GM12878 (cell line): Measurements from ENCODE around the gene SNX12. TPM values are rescaled to one million over a fixed set of nuclear protein-coding genes. Genes with fewer than 3 reads are reported as not detected.
A peak's percentile ranks its signal among the peaks of the same experiment; 100 is the strongest.

Source experiments
- ATAC-seq: fragments of 200-7000 bp; cut with Tn5 transposase; 3 replicates; pipeline ENCODE4 v1.9.1; 2020; ENCODE audit warnings: mild to moderate bottlenecking, moderate library complexity
- BruUV-seq: library from RNA; stranded (reverse); fragments of 400-500 nt; replicated peaks from 2 replicates; lab custom pipeline; 2021; lab: Mats Ljungman, UMichigan
- CTCF ChIA-PET: fragments of 300-600 bp; sonication (Branson Sonifier 250); formaldehyde crosslinking; extraction: SDS; loops from one replicate; lab custom pipeline; 2021; ENCODE audit warnings: inconsistent platforms; lab: Yijun Ruan, JAX
- POLR2A ChIA-PET: fragments of 350-600 bp; formaldehyde crosslinking; extraction: SDS; loops from one replicate; lab custom pipeline; 2021; ENCODE audit warnings: inconsistent platforms; lab: Charles Lee
- RAD21 ChIA-PET: fragments of 300-600 bp; sonication (Branson Sonifier 250); formaldehyde crosslinking; loops from one replicate; lab custom pipeline; 2023; ENCODE audit warnings: antibody characterized with exemption; ENCODE audit not compliant: unreplicated experiment; lab: Charles Lee
- SMC1A ChIA-PET: fragments of 300-600 bp; sonication (Branson Sonifier 250); formaldehyde crosslinking; loops from one replicate; lab custom pipeline; 2023; ENCODE audit not compliant: unreplicated experiment, uncharacterized antibody; lab: Charles Lee
- DNase-seq: peaks from one replicate; pipeline ENCODE4 v3.0.0-alpha.2; 2011; ENCODE audit warnings: low read depth, low spot score
- FAIRE-seq: peaks from 3 replicates; lab custom pipeline; 2011; peaks lifted over from hg19 to GRCh38; lab: Jason Lieb, UNC
- H2AFZ ChIP-seq: 2 replicates; pipeline ENCODE4 v1.6.0; 2011; ENCODE audit warnings: low read depth, low read length, control low read depth; ENCODE audit not compliant: control insufficient read depth
- H3K27ac ChIP-seq: 2 replicates; pipeline ENCODE4 v1.5.1; 2011; ENCODE audit warnings: control low read depth; ENCODE audit not compliant: control insufficient read depth, insufficient read depth
- H3K27me3 ChIP-seq, 2 experiments: replicated peaks in 1 of 2; 2 replicates each; pipeline versions ENCODE4 v1.6.0 to v1.6.1; 2011; ENCODE audit warnings: low read length in 1 of 2; ENCODE audit not compliant: control insufficient read depth in 2 of 2, insufficient read depth in 2 of 2
- H3K36me3 ChIP-seq, 2 experiments: 2 replicates each; pipeline ENCODE4 v1.5.1; 2011; ENCODE audit warnings: low read length in 1 of 2; ENCODE audit not compliant: control insufficient read depth in 2 of 2, insufficient read depth in 2 of 2
- H3K4me1 ChIP-seq: 2 replicates; pipeline ENCODE4 v1.6.1; 2011; ENCODE audit warnings: mild to moderate bottlenecking, low read length, moderate library complexity, mixed read lengths; ENCODE audit not compliant: control insufficient read depth, insufficient read depth
- H3K4me2 ChIP-seq: 2 replicates; pipeline ENCODE4 v1.6.0; 2011; ENCODE audit warnings: control low read depth; ENCODE audit not compliant: control insufficient read depth, insufficient read depth
- H3K4me3 ChIP-seq: fragments of 200-600 bp; sonication (generic); 2 replicates; pipeline ENCODE4 v1.5.1; 2016
- H3K79me2 ChIP-seq: 2 replicates; pipeline ENCODE4 v1.6.0; 2011; ENCODE audit warnings: low read length; ENCODE audit not compliant: control insufficient read depth, insufficient read depth
- H3K9ac ChIP-seq: 2 replicates; pipeline ENCODE4 v1.8.0; 2011; ENCODE audit warnings: low read length, control low read depth, mixed read lengths; ENCODE audit not compliant: control insufficient read depth, insufficient read depth
- H3K9me3 ChIP-seq: replicated peaks from 3 replicates; pipeline ENCODE4 v1.5.1; 2011; ENCODE audit warnings: mild to moderate bottlenecking, low read length; ENCODE audit not compliant: control insufficient read depth, insufficient read depth
- H4K20me1 ChIP-seq: 2 replicates; pipeline ENCODE4 v1.6.0; 2011; ENCODE audit not compliant: control insufficient read depth, insufficient read depth
- ETV6 ChIP-seq, 2 experiments: fragments of 450-650 bp in 1 of 2; IDR thresholded peaks in 1 of 2; conservative IDR thresholded peaks in 1 of 2; 2 replicates each; pipeline ENCODE4 v1.6.1; 2014; ENCODE audit warnings: antibody characterized with exemption in 1 of 2, borderline replicate concordance in 1 of 2, low read depth in 1 of 2, mild to moderate bottlenecking in 1 of 2, moderate library complexity in 1 of 2
- MXI1 ChIP-seq: fragments of 150-350 bp; IDR thresholded peaks from 2 replicates; pipeline ENCODE4 v1.6.1; 2011; ENCODE audit warnings: low read depth, mild to moderate bottlenecking, inconsistent platforms, low read length, improper control_type of control experiment
- RAD21 ChIP-seq: IDR thresholded peaks from 2 replicates; pipeline ENCODE4 v1.6.1; 2011; ENCODE audit warnings: mild to moderate bottlenecking, low read depth, low read length, moderate library complexity; ENCODE audit not compliant: insufficient read depth
- RB1 ChIP-seq: fragments of 450-650 bp; formaldehyde crosslinking; IDR thresholded peaks from 2 replicates; pipeline ENCODE4 v1.6.1; 2017; ENCODE audit warnings: mild to moderate bottlenecking, borderline replicate concordance
- RELA ChIP-seq: fragments of 450-650 bp; IDR thresholded peaks from 2 replicates; pipeline ENCODE4 v1.8.0; 2014; ENCODE audit warnings: borderline replicate concordance; ENCODE audit not compliant: partially characterized antibody
- SMARCA5 ChIP-seq: fragments of 450-650 bp; IDR thresholded peaks from 2 replicates; pipeline ENCODE4 v1.6.1; 2017; ENCODE audit warnings: mild to moderate bottlenecking
- SMC3 ChIP-seq: IDR thresholded peaks from 2 replicates; pipeline ENCODE4 v1.6.1; 2011; ENCODE audit warnings: low read length, improper control_type of control experiment, borderline replicate concordance
- SPI1 ChIP-seq: IDR thresholded peaks from 2 replicates; pipeline ENCODE4 v1.6.1; 2011; ENCODE audit warnings: low read depth, mild to moderate bottlenecking, low read length, moderate library complexity, borderline replicate concordance; ENCODE audit not compliant: insufficient read depth
- SREBF2 ChIP-seq: IDR thresholded peaks from 2 replicates; pipeline ENCODE4 v1.6.1; 2012; ENCODE audit warnings: mild to moderate bottlenecking, low read length
- WGBS: methylation state at CpG from one replicate; pipeline ENCODE4 v1.1.6; 2016; ENCODE audit warnings: low lambda C conversion rate; ENCODE audit not compliant: insufficient replicate concordance, insufficient coverage; ENCODE audit errors: missing lambda C conversion rate; 5-methylcytosine and 5-hydroxymethylcytosine counted together
- in situ Hi-C: fragments of 300-500 bp; cut with MboI; formaldehyde crosslinking; loops from 9 replicates; pipeline ENCODE4 v1.14.3; 2018; ENCODE audit warnings: mixed read lengths
- intact Hi-C: fragments of 100-400 bp; cut with micrococcal nuclease; formaldehyde crosslinking; loops from one replicate; pipeline ENCODE4 v1.14.2; 2022; ENCODE audit not compliant: unreplicated experiment
- polyA plus RNA-seq, 11 experiments: library from polyadenylated mRNA; depleted of rRNA in 4 of 11; unstranded in 6 of 11; stranded (reverse) in 5 of 11; fragments of >200 nt; fragmentation: Nextera tagmentation in 4 of 11; fragmentation: Illumina TruSeq in 1 of 11; extraction: Ambion mirVana in 4 of 11; extraction: Trizol in 1 of 11; gene quantifications; 1 replicate in 1 of 11; 2 replicates in 10 of 11; pipeline versions ENCODE4 v1.2.1 to v1.2.3, GENCODE V29; 2011 to 2016; ENCODE audit warnings: inconsistent platforms in 2 of 11, missing spikeins in 2 of 11, low read depth in 1 of 11
- total RNA-seq, 4 experiments: library from RNA; depleted of rRNA in 3 of 4; stranded (reverse); fragments of >200 nt in 3 of 4; fragmentation: Illumina TruSeq in 1 of 4; extraction: Trizol in 1 of 4; gene quantifications; 2 replicates each; pipeline versions ENCODE4 v1.2.1 to v1.2.3, GENCODE V29; 2013 to 2021
- TF ChIP-seq, protein P1 (sequence below): fragments of 450-650 bp; IDR thresholded peaks from 2 replicates; pipeline ENCODE4 v1.6.1; 2017; ENCODE audit warnings: antibody characterized with exemption, mild to moderate bottlenecking, moderate library complexity
- TF ChIP-seq, protein P2 (sequence below): fragments of 450-650 bp; IDR thresholded peaks from 2 replicates; pipeline ENCODE4 v1.6.1; 2017; ENCODE audit warnings: borderline replicate concordance
- TF ChIP-seq, protein P3 (sequence below), 3 experiments: IDR thresholded peaks in 2 of 3; conservative IDR thresholded peaks in 1 of 3; 2 replicates each; pipeline ENCODE4 v1.5.1; 2011; ENCODE audit warnings: low read depth in 3 of 3, low read length in 3 of 3, mild to moderate bottlenecking in 3 of 3, control low read depth in 2 of 3, moderate library complexity in 2 of 3, inconsistent platforms in 1 of 3, mixed read lengths in 1 of 3; ENCODE audit not compliant: control insufficient read depth in 2 of 3, insufficient read depth in 1 of 3; ENCODE audit errors: extremely low read depth in 1 of 3

The SNX12 gene
- total and polyA plus RNA-seq, 10 of the 15 experiments (the other 5 are each of a cell fraction or from before 2014, with no cell fraction given): 4.4 to 50.4 (median 34.2) TPM

DNA sequence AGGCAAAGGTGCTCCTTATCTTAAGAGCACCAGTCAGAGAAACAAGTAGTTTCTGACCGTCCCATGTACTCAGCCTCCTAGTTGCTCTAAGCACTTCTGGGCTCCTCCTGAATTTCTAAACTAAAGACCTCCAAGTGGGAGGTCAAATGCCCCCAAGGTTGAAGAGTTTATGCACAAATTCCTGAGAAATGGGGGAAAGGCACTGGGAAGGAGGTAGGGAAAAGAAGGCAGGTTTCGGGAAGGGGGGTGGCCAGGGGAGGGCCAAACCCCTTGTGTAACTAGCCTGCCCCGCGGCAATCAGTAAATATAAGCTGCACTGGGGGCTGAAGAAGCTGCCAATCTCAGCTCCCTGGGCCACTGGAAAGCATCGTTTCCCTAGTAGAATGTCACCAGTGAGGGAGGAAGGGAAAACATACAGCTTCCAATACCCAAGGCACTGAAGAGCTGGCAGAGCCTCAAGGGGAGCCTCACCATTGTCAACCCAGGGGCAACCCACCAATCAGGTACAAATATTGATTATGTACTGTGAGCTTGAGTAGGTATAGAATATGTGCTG is 30.9 kb upstream of the SNX12 start (continued):
- TF ChIP-seq, protein P1, sequence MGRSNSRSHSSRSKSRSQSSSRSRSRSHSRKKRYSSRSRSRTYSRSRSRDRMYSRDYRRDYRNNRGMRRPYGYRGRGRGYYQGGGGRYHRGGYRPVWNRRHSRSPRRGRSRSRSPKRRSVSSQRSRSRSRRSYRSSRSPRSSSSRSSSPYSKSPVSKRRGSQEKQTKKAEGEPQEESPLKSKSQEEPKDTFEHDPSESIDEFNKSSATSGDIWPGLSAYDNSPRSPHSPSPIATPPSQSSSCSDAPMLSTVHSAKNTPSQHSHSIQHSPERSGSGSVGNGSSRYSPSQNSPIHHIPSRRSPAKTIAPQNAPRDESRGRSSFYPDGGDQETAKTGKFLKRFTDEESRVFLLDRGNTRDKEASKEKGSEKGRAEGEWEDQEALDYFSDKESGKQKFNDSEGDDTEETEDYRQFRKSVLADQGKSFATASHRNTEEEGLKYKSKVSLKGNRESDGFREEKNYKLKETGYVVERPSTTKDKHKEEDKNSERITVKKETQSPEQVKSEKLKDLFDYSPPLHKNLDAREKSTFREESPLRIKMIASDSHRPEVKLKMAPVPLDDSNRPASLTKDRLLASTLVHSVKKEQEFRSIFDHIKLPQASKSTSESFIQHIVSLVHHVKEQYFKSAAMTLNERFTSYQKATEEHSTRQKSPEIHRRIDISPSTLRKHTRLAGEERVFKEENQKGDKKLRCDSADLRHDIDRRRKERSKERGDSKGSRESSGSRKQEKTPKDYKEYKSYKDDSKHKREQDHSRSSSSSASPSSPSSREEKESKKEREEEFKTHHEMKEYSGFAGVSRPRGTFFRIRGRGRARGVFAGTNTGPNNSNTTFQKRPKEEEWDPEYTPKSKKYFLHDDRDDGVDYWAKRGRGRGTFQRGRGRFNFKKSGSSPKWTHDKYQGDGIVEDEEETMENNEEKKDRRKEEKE: no peak
- TF ChIP-seq, protein P2, sequence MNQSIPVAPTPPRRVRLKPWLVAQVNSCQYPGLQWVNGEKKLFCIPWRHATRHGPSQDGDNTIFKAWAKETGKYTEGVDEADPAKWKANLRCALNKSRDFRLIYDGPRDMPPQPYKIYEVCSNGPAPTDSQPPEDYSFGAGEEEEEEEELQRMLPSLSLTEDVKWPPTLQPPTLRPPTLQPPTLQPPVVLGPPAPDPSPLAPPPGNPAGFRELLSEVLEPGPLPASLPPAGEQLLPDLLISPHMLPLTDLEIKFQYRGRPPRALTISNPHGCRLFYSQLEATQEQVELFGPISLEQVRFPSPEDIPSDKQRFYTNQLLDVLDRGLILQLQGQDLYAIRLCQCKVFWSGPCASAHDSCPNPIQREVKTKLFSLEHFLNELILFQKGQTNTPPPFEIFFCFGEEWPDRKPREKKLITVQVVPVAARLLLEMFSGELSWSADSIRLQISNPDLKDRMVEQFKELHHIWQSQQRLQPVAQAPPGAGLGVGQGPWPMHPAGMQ: no peak
- TF ChIP-seq RB1 (no peak), MXI1 (no peak), SMARCA5 (no peak)
- TF ChIP-seq, all 136 proteins: peak for 0

DNA sequence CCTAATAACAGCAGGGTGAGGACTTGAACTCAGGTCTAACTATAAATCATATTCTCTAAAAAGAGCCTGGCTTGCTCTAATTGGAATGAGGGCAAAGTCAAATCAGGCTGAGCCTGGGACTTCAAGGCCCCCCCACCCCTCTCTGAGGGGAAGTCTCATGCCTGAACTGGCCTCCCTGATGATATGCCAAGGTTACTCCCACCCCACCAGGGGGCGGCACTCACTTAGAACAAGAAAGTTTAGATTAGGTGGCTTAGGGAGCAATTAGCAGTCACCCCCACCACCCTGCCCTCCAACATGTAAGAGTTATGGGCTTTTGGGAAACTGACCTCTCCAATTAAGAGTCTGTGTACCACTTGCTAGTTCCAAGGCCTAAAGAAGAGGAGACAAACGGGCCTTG is 30.2 kb upstream of the SNX12 start:
- BruUV-seq: no TSS peak
- ChIA-PET CTCF (interaction anchor here (0.8 to 2.3 kb wide), 6 partner anchors 13 to 82 kb away, joined by 3 to 22 read pairs (median 12); partner anchors contain the start of genes IL2RG and MED12), RAD21 (interaction anchor here (1.7 kb wide), 1 partner anchor 32 kb away, joined by 6 read pairs; no protein-coding TSS in a partner anchor), SMC1A (interaction anchor here (1.5 to 2.7 kb wide), 3 partner anchors 14 to 80 kb away, joined by 5 to 10 read pairs (median 7); partner anchors contain the start of gene IL2RG), POLR2A (interaction anchor here (0.9 to 1.0 kb wide), 4 partner anchors 10 to 84 kb away, joined by 3 to 4 read pairs (median 3); no protein-coding TSS in a partner anchor)
- Histone ChIP-seq H3K4me2 (no peak overlapping the region), H3K27ac (no peak overlapping the region), H3K27me3 (no peaks in the 10 kb centered on the region), H3K4me1 (no peaks in the 10 kb centered on the region), H3K79me2 (no peaks in the 10 kb centered on the region), H3K4me3 (no peak overlapping the region), H3K36me3 (no peaks in the 10 kb centered on the region), H3K9me3 (no peaks in the 10 kb centered on the region), H3K9ac (no peak overlapping the region), H4K20me1 (no peaks in the 10 kb centered on the region), H2AFZ (no peak overlapping the region)
- peak; percentile 40 for TF ChIP-seq RELA
- TF ChIP-seq, protein P3, sequence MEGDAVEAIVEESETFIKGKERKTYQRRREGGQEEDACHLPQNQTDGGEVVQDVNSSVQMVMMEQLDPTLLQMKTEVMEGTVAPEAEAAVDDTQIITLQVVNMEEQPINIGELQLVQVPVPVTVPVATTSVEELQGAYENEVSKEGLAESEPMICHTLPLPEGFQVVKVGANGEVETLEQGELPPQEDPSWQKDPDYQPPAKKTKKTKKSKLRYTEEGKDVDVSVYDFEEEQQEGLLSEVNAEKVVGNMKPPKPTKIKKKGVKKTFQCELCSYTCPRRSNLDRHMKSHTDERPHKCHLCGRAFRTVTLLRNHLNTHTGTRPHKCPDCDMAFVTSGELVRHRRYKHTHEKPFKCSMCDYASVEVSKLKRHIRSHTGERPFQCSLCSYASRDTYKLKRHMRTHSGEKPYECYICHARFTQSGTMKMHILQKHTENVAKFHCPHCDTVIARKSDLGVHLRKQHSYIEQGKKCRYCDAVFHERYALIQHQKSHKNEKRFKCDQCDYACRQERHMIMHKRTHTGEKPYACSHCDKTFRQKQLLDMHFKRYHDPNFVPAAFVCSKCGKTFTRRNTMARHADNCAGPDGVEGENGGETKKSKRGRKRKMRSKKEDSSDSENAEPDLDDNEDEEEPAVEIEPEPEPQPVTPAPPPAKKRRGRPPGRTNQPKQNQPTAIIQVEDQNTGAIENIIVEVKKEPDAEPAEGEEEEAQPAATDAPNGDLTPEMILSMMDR (IDR thresholded peaks at IDR 0.05 in 2 of 3, conservative IDR thresholded peaks at IDR 0.05 in 1 of 3; ENCODE audit: control insufficient read depth in 2 of 3, extremely low read depth in 1 of 3, insufficient read depth in 1 of 3, low read depth in 3 of 3, low read length in 3 of 3): peak; percentile 53 to 81 (median 65); a peak in 5 of 6 replicates
- TF ChIP-seq SMC3: peak; percentile 85
- peak; percentile 80 for TF ChIP-seq RAD21
- TF ChIP-seq ETV6 (conservative IDR thresholded peaks at IDR 0.05 in 1 of 2, IDR thresholded peaks at IDR 0.05 in 1 of 2; ENCODE audit: borderline replicate concordance in 1 of 2, low read depth in 1 of 2): no peak
- TF ChIP-seq SREBF2: no peak
- peak; percentile 19; the same call in 1 of the 2 replicates for TF ChIP-seq SPI1
- TF ChIP-seq SMARCA5: 0 out of 2 replicates have a peak, but pooled peaks have one; percentile 22
- DNase-seq (no peak), FAIRE-seq (peak; percentile 52), ATAC-seq (peak; percentile 61)
- in situ Hi-C loops: no loop called here
- intact Hi-C loops: loop anchor here (1.0 to 10.0 kb wide), 3 partner anchors 31 to 186 kb away; partner anchors contain the start of gene NONO
- WGBS: 0% methylated on average over 2 of the region's 2 CpGs
